Neural cell (in vitro differentiated cells): Measurements from ENCODE around the gene ENPEP. TPM values are rescaled to one million over a fixed set of nuclear protein-coding genes. Genes with fewer than 3 reads are reported as not detected.

Experiments
- H2AFZ ChIP-seq: fragments of 200-600, 300-800 bp; sonication (generic), shearing (Covaris generic); 2 replicates; pipeline ENCODE4 v1.6.0; 2014; ENCODE audit warnings: low read depth, mild to moderate bottlenecking, antibody characterized with exemption, low read length, moderate library complexity
- H3F3A ChIP-seq: fragments of 200-600 bp; shearing (Covaris generic); 2 replicates; pipeline ENCODE4 v1.6.1; 2016; ENCODE audit warnings: mild to moderate bottlenecking, moderate library complexity, mixed read lengths, antibody characterized with exemption, low read length; ENCODE audit not compliant: insufficient read depth, poor library complexity, severe bottlenecking
- H3K27ac ChIP-seq: fragments of 200-600, 300-800 bp; sonication (generic), shearing (Covaris generic); 2 replicates; pipeline ENCODE4 v1.5.1; 2014; ENCODE audit warnings: mild to moderate bottlenecking, low read length, moderate library complexity
- H3K27me3 ChIP-seq: fragments of 300-800, 200-600 bp; sonication (generic), shearing (Covaris generic); 2 replicates; pipeline ENCODE4 v1.6.0; 2014; ENCODE audit warnings: mild to moderate bottlenecking, low read depth, low read length, moderate library complexity; ENCODE audit not compliant: insufficient read depth
- H3K36me3 ChIP-seq: fragments of 300-800, 200-600 bp; sonication (generic), shearing (Covaris generic); 2 replicates; pipeline ENCODE4 v1.5.1; 2014; ENCODE audit warnings: mild to moderate bottlenecking, antibody characterized with exemption, low read length, moderate library complexity; ENCODE audit not compliant: insufficient read depth
- H3K4me2 ChIP-seq: fragments of 300-800, 200-600 bp; sonication (generic), shearing (Covaris generic); 2 replicates; pipeline ENCODE4 v1.6.0; 2014; ENCODE audit warnings: mild to moderate bottlenecking, low read length
- H3K4me3 ChIP-seq: fragments of 300-800, 200-600 bp; sonication (generic), shearing (Covaris generic); 2 replicates; pipeline ENCODE4 v1.5.1; 2014; ENCODE audit warnings: mild to moderate bottlenecking, low read length, moderate library complexity
- H3K79me2 ChIP-seq: fragments of 200-600 bp; shearing (Covaris generic); replicated peaks from 2 replicates; pipeline ENCODE4 v1.6.0; 2014; ENCODE audit warnings: mild to moderate bottlenecking, low read length, moderate library complexity; ENCODE audit not compliant: insufficient read depth
- H3K9ac ChIP-seq: fragments of 300-800, 200-600 bp; sonication (generic), shearing (Covaris generic); 2 replicates; pipeline ENCODE4 v1.6.1; 2016; ENCODE audit warnings: mild to moderate bottlenecking, low read length, mixed read lengths
- H3K9me2 ChIP-seq: fragments of 200-600 bp; shearing (Covaris generic); 2 replicates; pipeline ENCODE4 v1.6.1; 2016; ENCODE audit warnings: mild to moderate bottlenecking, low read length, mixed read lengths; ENCODE audit not compliant: insufficient read depth
- H3K9me3 ChIP-seq: fragments of 200-600, 300-800 bp; sonication (generic), shearing (Covaris generic); 2 replicates; pipeline ENCODE4 v1.6.1; 2016; ENCODE audit warnings: mild to moderate bottlenecking, mixed run types, low read length, moderate library complexity, mixed read lengths
- H4K20me1 ChIP-seq: fragments of 200-600 bp; shearing (Covaris generic); 2 replicates; pipeline ENCODE4 v1.6.1; 2016; ENCODE audit warnings: mild to moderate bottlenecking, mixed run types; ENCODE audit not compliant: insufficient read depth
- CTCF ChIP-seq: fragments of 450-650 bp; IDR thresholded peaks from 2 replicates; pipeline ENCODE4 v1.5.1; 2014; ENCODE audit warnings: antibody characterized with exemption, mild to moderate bottlenecking, moderate library complexity; ENCODE audit not compliant: poor library complexity, severe bottlenecking
- EP300 ChIP-seq: fragments of 450-650 bp; conservative IDR thresholded peaks from 2 replicates; pipeline ENCODE4 v1.6.1; 2014; ENCODE audit warnings: antibody characterized with exemption, mild to moderate bottlenecking, moderate library complexity; ENCODE audit not compliant: poor library complexity, severe bottlenecking
- EZH2 ChIP-seq: fragments of 200-600, 300-800 bp; shearing (Covaris generic), sonication (generic); IDR thresholded peaks from 2 replicates; pipeline ENCODE4 v1.6.1; 2014; ENCODE audit warnings: antibody characterized with exemption, low read length, borderline replicate concordance, mild to moderate bottlenecking; ENCODE audit not compliant: insufficient read depth, poor library complexity, severe bottlenecking
- MXI1 ChIP-seq: fragments of 450-650 bp; conservative IDR thresholded peaks from 2 replicates; pipeline ENCODE4 v1.6.1; 2014; ENCODE audit warnings: antibody characterized with exemption, mild to moderate bottlenecking; ENCODE audit not compliant: poor library complexity, severe bottlenecking
- POLR2AphosphoS5 ChIP-seq: IDR thresholded peaks from 2 replicates; pipeline ENCODE4 v1.6.1; 2012
- RAD21 ChIP-seq: fragments of 450-650 bp; conservative IDR thresholded peaks from 2 replicates; pipeline ENCODE4 v1.6.1; 2014; ENCODE audit warnings: antibody characterized with exemption, mild to moderate bottlenecking, moderate library complexity
- REST ChIP-seq: IDR thresholded peaks from 2 replicates; pipeline ENCODE4 v1.6.1; 2012; ENCODE audit warnings: borderline replicate concordance
- SMC3 ChIP-seq: fragments of 450-650 bp; conservative IDR thresholded peaks from 2 replicates; pipeline ENCODE4 v1.6.1; 2014; ENCODE audit warnings: antibody characterized with exemption, mild to moderate bottlenecking, moderate library complexity; ENCODE audit not compliant: poor library complexity
- TAF1 ChIP-seq: IDR thresholded peaks from 2 replicates; pipeline ENCODE4 v1.6.1; 2012; ENCODE audit warnings: low read depth
- polyA plus RNA-seq: library from polyadenylated mRNA; depleted of rRNA; stranded (reverse); fragments of >200 nt; gene quantifications from 2 replicates; pipeline ENCODE4 v1.2.3, GENCODE V29; 2014

Gene ENPEP
- polyA plus RNA-seq, 1 donor from 2014 or later = 0.06 TPM

- Histone ChIP-seq H3K79me2 (no peaks in the 10 kb centered on the region), H3K27me3 (peaks cover 100% of the 10 kb centered on the region), H3K4me3 (no peak overlapping the region), H3K9me3 (no peaks in the 10 kb centered on the region), H3K9ac (no peak overlapping the region), H3K36me3 (no peaks in the 10 kb centered on the region), H3K27ac (no peak overlapping the region), H3K4me2 (no peak overlapping the region), H3K9me2 (no peaks in the 10 kb centered on the region), H2AFZ (no peak overlapping the region), H3F3A (no peaks in the 10 kb centered on the region), H4K20me1 (no peaks in the 10 kb centered on the region)
- TF ChIP-seq CTCF (no peak), TAF1 (no peak), EZH2 (no peak), POLR2AphosphoS5 (no peak), RAD21 (no peak), MXI1 (no peak), REST (no peak), EP300 (no peak), SMC3 (no peak)
Observed at GRCh38 chr4:110612631-110613269, 136.8 kb downstream of the ENPEP start.

GRCh38 chr4:110613745-110614144 is 137.8 kb downstream of the ENPEP start:
- no peak overlapping the region for H2AFZ ChIP-seq
- TF ChIP-seq POLR2AphosphoS5 = no peak
- no peaks in the 10 kb centered on the region for H3K79me2 ChIP-seq
- no peaks in the 10 kb centered on the region for H3K9me2 ChIP-seq
- no peak overlapping the region for H3K4me2 ChIP-seq
- H3K27ac ChIP-seq = no peak overlapping the region
- H3K4me3 ChIP-seq = no peak overlapping the region
- H3K9ac ChIP-seq = no peak overlapping the region
- H4K20me1 ChIP-seq = no peaks in the 10 kb centered on the region
- H3K27me3 ChIP-seq = peaks cover 100% of the 10 kb centered on the region
- no peaks in the 10 kb centered on the region for H3K36me3 ChIP-seq
- no peaks in the 10 kb centered on the region for H3F3A ChIP-seq
- H3K9me3 ChIP-seq = no peaks in the 10 kb centered on the region
